GM21515 (cell line): ENCODE results near the gene DNASE2.

Experiments
- ATAC-seq: cut with Tn5 transposase; IDR thresholded peaks from one replicate; pipeline ENCODE4 v1.9.1; 2021; ENCODE audit not compliant: unreplicated experiment

Gene DNASE2

GRCh38 chr19:12836529-12836863, 44.8 kb downstream of the DNASE2 start:
- ATAC-seq = no peak

GRCh38 chr19:12834976-12835757, 46.1 kb downstream of the DNASE2 start:
- ATAC-seq = no peak

- no peak for ATAC-seq
Observed at GRCh38 chr19:12834566-12834943, 46.7 kb downstream of the DNASE2 start, which contains the start of gene RTBDN. RTBDN (minus strand) TSS chr19:12834579; CDS start chr19:12829979, 4,600 bp downstream.

GRCh38 chr19:12833738-12834565, 47.3 kb downstream of the DNASE2 start:
- no peak for ATAC-seq

GRCh38 chr19:12833418-12833737, 47.9 kb downstream of the DNASE2 start:
- no peak for ATAC-seq

- ATAC-seq = no peak
Observed at GRCh38 chr19:12828494-12828893, 52.8 kb downstream of the DNASE2 start.

GRCh38 chr19:12825254-12826131, 55.8 kb downstream of the DNASE2 start:
- no peak for ATAC-seq
